ENCODE results near the gene IFIT1. TPM values are rescaled to one million over a fixed set of nuclear protein-coding genes. Genes with fewer than 3 reads are reported as not detected.

The IFIT1 gene
- total RNA-seq, 3 donors from 2014 or later, result 6.2 to 21.5 (median 8.3) TPM

- Histone ChIP-seq H3K36me3 (ENCODE audit: low read depth) (no peaks in the 10 kb centered on the region), H3K4me3 (no peak overlapping the region), H3K4me1 (ENCODE audit: low read depth) (peaks cover 20% of the 10 kb centered on the region), H3K9me3 (no peaks in the 10 kb centered on the region)
- DNase-seq, result no peak
- no peak for TF ChIP-seq CTCF (IDR thresholded peaks at IDR 0.05)
- ATAC-seq, result peak; percentile 5
- intact Hi-C loops (cut with DNase I, micrococcal nuclease), result no loop called here
Measured at GRCh38 chr10:89374713-89375141, 17.7 kb upstream of the IFIT1 start.

GRCh38 chr10:89377705-89378637 lies 14.5 kb upstream of the IFIT1 start, which contains the start of gene IFIT1B:
Gene IFIT1B (plus strand): TSS chr10:89378056. CDS start chr10:89378136, 80 bp downstream.
- Histone ChIP-seq H3K4me1 (ENCODE audit: low read depth) (peaks cover 20% of the 10 kb centered on the region), H3K36me3 (ENCODE audit: low read depth) (no peaks in the 10 kb centered on the region), H3K9me3 (no peaks in the 10 kb centered on the region), H3K4me3 (no peak within 1 kb of the TSS)
- ATAC-seq (no peak), DNase-seq (no peak)
- no peak for TF ChIP-seq CTCF (IDR thresholded peaks at IDR 0.05)
- intact Hi-C loops (cut with DNase I, micrococcal nuclease), result no loop called here

- H3K36me3 ChIP-seq (ENCODE audit: low read depth), result no peaks in the 10 kb centered on the region
- DNase-seq (no peak), ATAC-seq (no peak)
- intact Hi-C loops (cut with DNase I, micrococcal nuclease), result no loop called here
- H3K4me3 ChIP-seq, result no peak overlapping the region
- no peaks in the 10 kb centered on the region for H3K9me3 ChIP-seq
- TF ChIP-seq CTCF (IDR thresholded peaks at IDR 0.05), result no peak
- peaks cover 11% of the 10 kb centered on the region for H3K4me1 ChIP-seq (ENCODE audit: low read depth)
Measured at GRCh38 chr10:89379103-89379502, 13.3 kb upstream of the IFIT1 start.

GRCh38 chr10:89382757-89383156 lies 9.7 kb upstream of the IFIT1 start:
- Histone ChIP-seq H3K9me3 (no peaks in the 10 kb centered on the region), H3K36me3 (ENCODE audit: low read depth) (no peaks in the 10 kb centered on the region), H3K4me3 (no peak overlapping the region), H3K4me1 (ENCODE audit: low read depth) (peaks cover 4% of the 10 kb centered on the region)
- no peak for TF ChIP-seq CTCF (IDR thresholded peaks at IDR 0.05)
- intact Hi-C loops (cut with DNase I, micrococcal nuclease), result no loop called here
- ATAC-seq (no peak), DNase-seq (no peak)

- Histone ChIP-seq H3K9me3 (no peaks in the 10 kb centered on the region), H3K4me3 (no peak overlapping the region), H3K36me3 (ENCODE audit: low read depth) (no peaks in the 10 kb centered on the region), H3K4me1 (ENCODE audit: low read depth) (peaks cover 4% of the 10 kb centered on the region)
- DNase-seq (no peak), ATAC-seq (peak; percentile 43)
- TF ChIP-seq CTCF (IDR thresholded peaks at IDR 0.05), result no peak
- intact Hi-C loops (cut with DNase I, micrococcal nuclease), result no loop called here
Measured at GRCh38 chr10:89384474-89385340, 7.7 kb upstream of the IFIT1 start.

Measured in mucosa of descending colon (tissue), 3 donors.